ENCODE results near the gene KIF1A. TPM values are rescaled to one million over a fixed set of nuclear protein-coding genes. Genes with fewer than 3 reads are reported as not detected.
A peak's percentile ranks its signal among the peaks of the same experiment; 100 is the strongest.

The KIF1A gene
- total RNA-seq, 1 donor from 2014 or later, result 48.9 TPM

- Mint-ChIP-seq H3K27ac (no peak overlapping the region), H3K27me3 (ENCODE audit: low read depth) (no peaks in the 10 kb centered on the region), H3K4me1 (peaks cover 9% of the 10 kb centered on the region), H3K4me3 (no peak overlapping the region), H3K9me3 (no peaks in the 10 kb centered on the region), H3K36me3 (no peaks in the 10 kb centered on the region)
- TF ChIP-seq CTCF (IDR thresholded peaks at IDR 0.05; ENCODE audit: unreplicated experiment), result no peak
- peak in 1 of 2 experiments; percentile 10 for DNase-seq (ENCODE audit: low spot score in 2 of 2, unreplicated experiment in 2 of 2)
Observed at GRCh38 chr2:240786871-240787311, 33.1 kb downstream of the KIF1A start.

- no peak for TF ChIP-seq CTCF (IDR thresholded peaks at IDR 0.05; ENCODE audit: unreplicated experiment)
- Mint-ChIP-seq H3K36me3 (no peaks in the 10 kb centered on the region), H3K4me1 (peaks cover 9% of the 10 kb centered on the region), H3K27ac (no peak overlapping the region), H3K4me3 (no peak overlapping the region), H3K27me3 (ENCODE audit: low read depth) (no peaks in the 10 kb centered on the region), H3K9me3 (no peaks in the 10 kb centered on the region)
- peak in 1 of 2 experiments; percentile 12 for DNase-seq (ENCODE audit: low spot score in 2 of 2, unreplicated experiment in 2 of 2)
Observed at GRCh38 chr2:240786355-240786841, 33.6 kb downstream of the KIF1A start.

DNA sequence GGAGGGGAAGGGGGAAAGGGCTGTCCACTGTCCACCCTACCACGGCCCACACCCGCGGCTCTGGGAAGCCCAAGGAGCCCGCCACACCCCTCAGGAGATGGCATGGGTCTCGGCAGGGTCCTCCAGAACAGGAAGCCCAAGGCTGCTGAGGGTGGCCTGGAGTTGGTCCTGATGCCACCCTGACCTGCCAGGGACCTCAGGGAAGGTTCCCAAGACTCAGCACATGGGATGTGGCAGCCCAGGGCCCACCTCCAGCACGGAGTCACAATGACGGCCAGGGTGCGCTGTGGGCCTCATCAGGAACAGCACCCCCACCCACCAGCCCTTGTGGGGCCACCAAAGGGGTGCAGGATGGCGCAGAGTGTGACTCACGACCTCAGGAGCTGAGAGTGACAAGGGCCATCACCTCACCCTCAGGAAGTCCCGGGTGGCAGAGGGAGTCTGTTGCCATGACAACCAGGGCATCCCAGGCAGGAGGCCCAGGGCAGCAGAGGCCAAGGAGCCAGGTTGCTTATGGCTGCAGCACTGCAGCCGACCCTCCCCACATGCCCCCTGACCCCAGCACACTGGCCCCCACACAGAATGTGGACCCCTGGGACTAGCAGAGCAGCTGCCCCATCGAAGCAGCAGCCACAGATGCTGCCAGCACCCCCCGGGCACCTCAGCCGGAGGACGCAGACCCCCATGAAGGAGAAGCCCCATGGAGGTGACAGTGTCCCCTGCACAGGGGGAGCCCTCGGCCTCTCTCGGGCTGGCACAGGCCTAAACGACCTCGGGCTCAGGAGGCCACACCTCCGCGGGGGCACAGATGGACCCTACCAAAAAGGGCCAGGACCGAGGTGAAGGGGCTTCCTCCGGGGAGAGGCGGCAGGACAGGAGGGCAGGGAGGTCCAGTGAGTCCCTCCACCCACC is 34.3 kb downstream of the KIF1A start:
- Mint-ChIP-seq H3K4me1 (peaks cover 3% of the 10 kb centered on the region), H3K36me3 (no peaks in the 10 kb centered on the region), H3K9me3 (no peaks in the 10 kb centered on the region), H3K4me3 (no peak overlapping the region), H3K27me3 (ENCODE audit: low read depth) (no peaks in the 10 kb centered on the region), H3K27ac (no peak overlapping the region)
- no peak for TF ChIP-seq CTCF (IDR thresholded peaks at IDR 0.05; ENCODE audit: unreplicated experiment)
- peak in 1 of 2 experiments; percentile 12 for DNase-seq (ENCODE audit: low spot score in 2 of 2, unreplicated experiment in 2 of 2)

- Mint-ChIP-seq H3K27me3 (ENCODE audit: low read depth) (no peaks in the 10 kb centered on the region), H3K4me3 (no peak overlapping the region), H3K9me3 (no peaks in the 10 kb centered on the region), H3K4me1 (no peaks in the 10 kb centered on the region), H3K36me3 (no peaks in the 10 kb centered on the region), H3K27ac (no peak overlapping the region)
- peak in 1 of 2 experiments; percentile 14 for DNase-seq (ENCODE audit: low spot score in 2 of 2, unreplicated experiment in 2 of 2)
- no peak for TF ChIP-seq CTCF (IDR thresholded peaks at IDR 0.05; ENCODE audit: unreplicated experiment)
Observed at GRCh38 chr2:240784629-240785423, 35.2 kb downstream of the KIF1A start.

DNA sequence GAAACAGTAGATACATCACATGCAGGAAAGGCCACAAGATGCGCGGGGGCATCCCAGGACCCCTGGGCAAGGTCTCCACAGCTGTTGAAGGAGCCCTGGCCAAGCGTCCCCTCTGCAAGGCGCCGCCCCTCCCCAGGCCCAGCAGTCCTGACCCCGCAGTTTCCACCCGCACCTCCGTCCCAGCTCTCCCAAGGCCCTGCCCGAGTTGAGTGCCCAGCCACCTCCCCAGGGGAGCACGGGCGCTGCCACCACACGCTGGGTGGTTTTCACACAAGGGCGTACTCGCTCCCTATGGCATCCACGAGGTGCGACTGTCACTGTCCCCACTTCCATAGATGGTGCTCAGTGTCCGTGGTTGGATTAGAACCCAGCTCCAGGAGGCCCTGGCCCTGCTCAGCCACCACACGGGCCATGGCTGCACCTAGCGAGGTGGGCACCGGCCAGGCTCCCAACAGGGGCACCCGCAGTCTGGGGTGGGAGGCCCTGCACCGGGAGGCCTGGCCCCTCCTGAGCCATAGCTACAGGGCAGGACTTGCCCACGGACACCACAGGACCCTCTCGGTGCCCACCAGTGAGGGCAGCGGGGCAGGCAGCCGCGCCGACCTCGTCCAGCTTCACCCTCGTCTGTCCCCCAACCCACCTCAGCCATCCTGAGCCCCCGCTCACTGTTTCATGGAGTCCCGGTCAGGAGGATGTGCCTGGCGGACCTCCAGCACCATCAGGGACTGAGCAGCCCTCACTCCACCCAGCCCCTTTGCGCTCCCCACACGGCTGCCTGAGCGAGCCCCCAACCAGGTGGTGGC is 36.0 kb downstream of the KIF1A start:
- no peak for TF ChIP-seq CTCF (IDR thresholded peaks at IDR 0.05; ENCODE audit: unreplicated experiment)
- no peaks in the 10 kb centered on the region for H3K4me1 Mint-ChIP-seq
- H3K4me3 Mint-ChIP-seq, result no peak overlapping the region
- DNase-seq (ENCODE audit: low spot score in 2 of 2, unreplicated experiment in 2 of 2), result no peak
- H3K27ac Mint-ChIP-seq, result no peak overlapping the region
- no peaks in the 10 kb centered on the region for H3K9me3 Mint-ChIP-seq
- no peaks in the 10 kb centered on the region for H3K36me3 Mint-ChIP-seq
- H3K27me3 Mint-ChIP-seq (ENCODE audit: low read depth), result no peaks in the 10 kb centered on the region

Measured in mesothelial cell of epicardium (in vitro differentiated cells).